OCI-LY1 (cell line): Measurements from ENCODE around the gene PI4KB.

Experiments
- EZH2 ChIP-seq: fragments of 200-600 bp; sonication (generic), shearing (Covaris generic); IDR thresholded peaks from 2 replicates; pipeline ENCODE4 v1.8.0; 2017; ENCODE audit warnings: borderline replicate concordance, mixed run types, mild to moderate bottlenecking, antibody characterized with exemption, low read length, moderate library complexity, mixed read lengths
- TF ChIP-seq, protein P1 (sequence below): fragments of 200-600 bp; sonication (generic), shearing (Covaris generic); IDR thresholded peaks from 2 replicates; pipeline ENCODE4 v1.5.1; 2017; ENCODE audit warnings: mild to moderate bottlenecking, antibody characterized with exemption, low read length, moderate library complexity, mixed read lengths

DNA sequence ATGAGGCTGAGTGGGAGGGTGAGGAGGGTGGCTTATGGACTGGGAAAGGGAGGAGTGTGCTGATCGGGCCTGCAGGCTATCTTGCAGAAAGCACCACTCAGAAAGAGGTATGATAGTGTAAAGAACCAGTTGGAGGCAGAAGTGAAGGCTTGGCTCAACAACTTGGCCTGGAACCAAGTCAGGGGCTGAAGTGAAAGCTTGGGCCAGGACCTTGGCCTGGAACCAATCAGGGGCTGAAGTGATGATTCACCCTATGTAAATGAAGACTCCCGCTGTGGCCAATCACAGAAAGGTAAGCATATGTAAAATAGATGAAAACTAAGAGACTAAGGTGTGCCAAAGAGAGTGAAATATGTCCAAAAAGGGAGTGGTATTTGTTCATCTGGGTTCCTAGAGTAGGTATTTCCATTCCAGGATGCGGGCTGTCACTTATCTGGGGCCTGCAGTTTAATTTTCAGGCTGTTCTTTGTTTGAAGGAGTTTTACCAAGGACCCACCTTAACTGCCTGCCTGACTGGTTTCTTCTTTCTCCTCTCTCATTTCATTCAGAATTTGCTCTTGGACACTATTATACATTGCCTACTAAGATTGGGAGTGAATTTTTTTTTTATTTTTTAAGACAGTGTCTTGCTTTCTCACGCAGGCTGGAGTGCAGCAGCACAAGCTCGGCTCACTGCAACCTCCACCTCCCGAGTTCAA lies 25.0 kb upstream of the PI4KB start:
- TF ChIP-seq, protein P1, sequence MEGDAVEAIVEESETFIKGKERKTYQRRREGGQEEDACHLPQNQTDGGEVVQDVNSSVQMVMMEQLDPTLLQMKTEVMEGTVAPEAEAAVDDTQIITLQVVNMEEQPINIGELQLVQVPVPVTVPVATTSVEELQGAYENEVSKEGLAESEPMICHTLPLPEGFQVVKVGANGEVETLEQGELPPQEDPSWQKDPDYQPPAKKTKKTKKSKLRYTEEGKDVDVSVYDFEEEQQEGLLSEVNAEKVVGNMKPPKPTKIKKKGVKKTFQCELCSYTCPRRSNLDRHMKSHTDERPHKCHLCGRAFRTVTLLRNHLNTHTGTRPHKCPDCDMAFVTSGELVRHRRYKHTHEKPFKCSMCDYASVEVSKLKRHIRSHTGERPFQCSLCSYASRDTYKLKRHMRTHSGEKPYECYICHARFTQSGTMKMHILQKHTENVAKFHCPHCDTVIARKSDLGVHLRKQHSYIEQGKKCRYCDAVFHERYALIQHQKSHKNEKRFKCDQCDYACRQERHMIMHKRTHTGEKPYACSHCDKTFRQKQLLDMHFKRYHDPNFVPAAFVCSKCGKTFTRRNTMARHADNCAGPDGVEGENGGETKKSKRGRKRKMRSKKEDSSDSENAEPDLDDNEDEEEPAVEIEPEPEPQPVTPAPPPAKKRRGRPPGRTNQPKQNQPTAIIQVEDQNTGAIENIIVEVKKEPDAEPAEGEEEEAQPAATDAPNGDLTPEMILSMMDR = no peak
- TF ChIP-seq EZH2 = no peak
